ENCODE data around the gene LHX2.

- TF ChIP-seq CTCF (IDR thresholded peaks at IDR 0.05; ENCODE audit: low read length) (no peak), EZH2 (optimal IDR thresholded peaks at IDR 0.05; ENCODE audit: low read depth, low read length) (no peak)
Observed at GRCh38 chr9:123978981-123979380, 32.6 kb upstream of the LHX2 start.
